Measurements from ENCODE around the gene SH3PXD2A.
A peak's percentile ranks its signal among the peaks of the same experiment; 100 is the strongest.
"Not testable (repeated sequence)": the region's sequence is repeated elsewhere in the genome, so short reads cannot be mapped to it uniquely, and the experiment has no call there.

SH3PXD2A gene

DNA sequence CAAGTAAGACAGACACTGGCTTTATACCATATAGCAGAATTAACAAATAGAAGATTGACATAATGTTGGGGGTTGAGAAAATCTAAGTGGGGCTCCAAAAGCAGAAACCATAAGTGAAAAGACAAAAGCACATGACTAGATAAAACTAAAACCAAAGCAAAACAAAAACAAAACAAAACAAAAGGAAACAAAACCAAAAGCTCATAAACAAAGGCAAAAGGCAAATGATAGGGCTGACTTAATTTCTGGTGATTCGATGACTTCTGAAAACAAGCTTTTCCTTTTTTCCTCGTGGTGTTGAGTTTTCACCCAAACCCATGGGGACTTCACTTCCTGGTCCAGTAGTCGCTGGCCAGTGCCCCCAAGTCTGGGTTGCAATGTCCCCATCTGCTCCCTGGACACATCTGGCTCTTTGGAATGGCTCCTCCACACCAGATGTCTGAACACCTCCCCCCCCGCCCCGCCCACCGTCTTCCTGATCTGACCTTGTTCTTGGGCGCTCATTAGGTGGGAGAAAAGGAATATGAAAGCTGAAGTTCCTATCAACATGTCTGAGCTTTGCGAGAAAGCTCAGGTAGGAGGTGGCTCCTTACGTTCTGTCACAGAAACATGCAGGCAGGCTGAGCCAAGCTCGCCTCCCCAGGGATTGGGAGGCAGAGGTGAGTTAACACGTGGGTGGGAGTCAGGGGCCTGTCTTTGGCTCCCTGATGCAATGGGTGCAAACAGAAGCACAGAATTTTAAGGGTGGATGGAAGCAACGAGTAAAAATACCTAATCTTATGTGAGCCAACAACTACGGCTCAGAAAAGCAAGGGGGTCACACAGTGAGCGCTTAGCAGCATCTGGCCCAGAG is 240.8 kb downstream of the SH3PXD2A start:
- DNase-seq: no peak

DNA sequence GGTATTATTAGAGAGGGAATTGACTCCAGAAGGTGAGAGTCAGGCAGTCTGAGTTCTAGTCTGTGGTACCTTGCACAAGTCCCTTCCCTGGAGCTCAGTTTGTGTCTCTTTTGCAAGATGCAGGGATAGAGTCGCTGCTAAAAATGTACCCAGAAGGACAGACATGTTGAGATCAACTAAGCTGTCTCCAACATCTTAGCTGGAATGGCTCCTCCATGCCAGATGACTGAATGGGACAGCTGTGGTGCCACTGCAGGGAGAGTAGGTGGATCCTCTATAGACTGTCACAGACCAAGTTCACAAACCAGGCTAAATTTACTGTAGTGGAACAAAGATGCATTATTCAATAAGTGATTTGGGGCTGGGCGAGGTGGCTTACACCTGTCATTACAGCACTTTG is 241.8 kb downstream of the SH3PXD2A start:
- no peak for DNase-seq

DNA sequence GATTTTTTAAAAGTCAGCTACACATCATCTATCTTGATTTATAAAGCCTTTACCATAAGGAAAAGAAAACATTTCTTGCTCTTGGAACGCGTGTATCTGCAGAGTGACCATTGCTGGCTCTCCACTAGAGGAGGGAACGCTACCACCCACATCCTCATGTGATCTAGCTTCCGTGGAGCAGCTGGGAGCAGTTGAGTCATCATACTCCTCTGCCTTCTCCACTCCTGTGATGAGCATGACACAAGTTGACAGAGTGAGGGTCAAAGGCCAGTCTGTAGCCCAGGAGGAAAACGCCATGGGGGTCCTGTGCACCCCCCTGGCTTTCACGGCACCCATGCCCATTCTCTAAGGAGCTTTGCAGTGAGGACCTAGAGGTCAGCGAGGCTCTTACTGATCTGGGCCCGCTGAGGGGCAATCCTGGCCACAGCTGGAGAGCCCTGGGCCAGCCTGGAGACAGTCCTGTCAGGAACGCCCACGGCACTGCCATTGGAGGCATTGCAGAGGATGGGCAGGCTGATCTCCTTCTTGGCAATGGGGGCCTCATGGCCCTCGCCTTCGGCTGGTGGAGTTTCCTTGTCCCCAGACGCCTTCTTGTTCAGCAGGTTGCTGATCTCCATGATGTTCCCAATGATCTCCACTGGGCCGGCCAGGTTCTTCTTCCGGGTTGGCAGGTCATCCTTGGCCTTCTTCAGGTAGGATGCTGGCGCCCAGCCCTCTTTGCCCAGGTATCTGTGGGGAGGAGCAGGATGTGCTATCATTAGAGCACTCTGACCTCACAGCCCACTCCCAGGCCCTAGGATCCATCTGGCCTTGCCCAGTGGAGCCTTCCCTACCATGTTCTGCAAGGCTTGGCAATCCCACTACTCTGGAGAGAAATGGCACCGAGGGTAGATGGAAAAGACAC is 242.7 kb downstream of the SH3PXD2A start:
- DNase-seq: no peak

DNA sequence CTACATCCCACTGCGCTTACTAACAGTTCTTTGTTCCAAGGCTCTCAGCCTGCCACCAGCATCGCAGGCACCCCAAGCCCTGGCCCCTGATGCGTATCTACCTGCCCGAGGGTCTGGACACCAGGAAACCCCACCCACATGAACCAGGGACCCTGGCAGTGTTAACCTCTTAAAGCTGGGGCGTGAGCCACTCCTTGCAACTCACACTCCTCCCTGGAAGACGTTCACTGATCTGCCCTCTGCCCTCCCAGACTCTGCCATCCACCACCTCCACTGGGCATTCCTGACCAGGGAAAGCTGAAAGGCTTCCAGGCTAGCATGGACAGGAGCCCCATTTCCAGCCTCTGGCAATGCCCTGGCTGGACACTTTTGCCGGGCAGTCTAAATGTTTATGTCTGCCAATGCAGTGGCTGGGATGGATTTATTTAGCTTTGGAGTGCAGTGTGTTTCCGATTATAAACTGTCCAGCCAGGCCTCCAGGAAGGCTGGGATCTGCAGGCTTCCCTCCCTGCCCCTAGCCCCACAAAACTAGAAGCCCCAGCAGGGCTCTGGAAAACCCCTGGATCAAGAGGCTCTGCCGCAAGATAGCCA is 244.4 kb downstream of the SH3PXD2A start:
- DNase-seq: no peak

DNA sequence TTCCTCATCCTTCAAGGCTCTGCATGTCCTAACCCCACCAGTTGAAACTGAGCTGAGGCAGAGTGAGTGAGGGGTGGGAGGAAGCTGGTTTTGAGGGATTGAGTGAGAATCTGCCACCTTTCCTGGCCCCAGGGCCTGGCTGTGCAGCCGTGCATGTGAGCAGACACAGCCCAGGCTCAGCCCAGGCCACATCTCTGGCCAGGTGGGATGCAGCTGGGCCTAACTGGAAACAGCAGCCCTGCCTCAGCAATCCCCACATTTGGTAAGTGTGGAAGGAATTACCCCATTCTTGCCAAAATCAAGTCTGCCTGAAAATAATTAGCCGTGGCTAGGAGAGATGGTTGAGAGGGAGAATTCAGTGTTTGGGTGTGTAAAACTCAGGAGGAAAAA is 245.3 kb downstream of the SH3PXD2A start:
- DNase-seq: no peak

DNA sequence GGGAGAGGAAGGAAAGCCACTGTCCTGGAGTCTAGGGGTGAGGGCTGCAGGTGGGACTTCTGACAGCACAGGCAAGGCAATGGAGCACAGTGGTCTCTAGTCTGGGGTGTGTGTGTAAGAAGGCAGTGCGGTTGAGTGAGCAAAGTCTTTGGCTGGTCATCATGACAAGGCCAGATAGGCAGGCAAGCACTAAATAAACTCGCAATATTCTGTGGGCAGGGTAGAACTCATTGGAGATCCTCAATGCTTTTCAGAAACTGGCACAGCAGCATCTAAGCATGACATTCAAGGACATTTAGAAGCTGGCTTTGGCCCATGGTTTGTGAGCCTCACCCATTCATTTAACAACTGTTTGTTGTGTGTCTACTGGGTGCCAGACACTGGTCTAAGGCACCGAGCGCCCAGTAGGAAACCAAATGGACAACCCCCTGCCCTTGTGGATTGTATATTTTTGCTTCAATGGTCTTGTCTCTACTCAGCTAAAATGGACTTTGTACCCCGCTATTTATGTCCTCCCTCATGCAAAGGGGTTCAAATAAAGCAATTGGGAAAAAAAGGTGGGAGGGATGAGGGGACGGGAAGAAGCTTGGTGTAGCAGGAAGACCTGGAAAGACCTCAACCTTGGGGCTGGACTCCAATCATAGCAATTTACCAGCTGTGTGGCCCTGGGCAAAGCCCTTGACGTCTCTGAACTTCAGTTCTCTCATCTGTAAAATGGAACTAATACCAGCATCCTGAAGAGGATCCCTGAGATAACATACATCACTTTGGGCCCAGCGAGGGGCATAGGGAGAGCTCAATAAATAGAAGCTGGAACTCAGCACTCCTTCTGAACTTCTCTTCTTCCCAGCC is 245.9 kb downstream of the SH3PXD2A start:
- DNase-seq: no peak

DNA sequence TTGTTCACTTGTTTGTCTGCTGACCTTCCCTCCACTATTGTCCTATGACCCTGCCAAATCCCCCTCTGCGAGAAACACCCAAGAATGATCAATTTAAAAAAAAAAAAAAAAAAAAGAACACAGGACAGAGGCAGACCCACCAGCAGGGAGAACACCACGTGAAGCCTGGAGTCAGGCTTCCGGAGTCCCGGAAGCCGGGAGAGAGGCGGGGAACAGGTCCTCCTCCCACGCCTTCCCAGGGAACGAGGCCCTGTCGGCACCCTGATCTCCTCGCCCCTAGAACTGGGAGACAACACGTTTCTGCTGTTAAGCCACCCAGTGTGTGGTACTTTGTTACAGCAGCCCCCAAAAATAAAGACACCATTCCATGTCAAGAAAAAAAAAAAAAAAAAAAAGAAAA is 247.3 kb downstream of the SH3PXD2A start:
- not testable (repeated sequence) for DNase-seq

DNA sequence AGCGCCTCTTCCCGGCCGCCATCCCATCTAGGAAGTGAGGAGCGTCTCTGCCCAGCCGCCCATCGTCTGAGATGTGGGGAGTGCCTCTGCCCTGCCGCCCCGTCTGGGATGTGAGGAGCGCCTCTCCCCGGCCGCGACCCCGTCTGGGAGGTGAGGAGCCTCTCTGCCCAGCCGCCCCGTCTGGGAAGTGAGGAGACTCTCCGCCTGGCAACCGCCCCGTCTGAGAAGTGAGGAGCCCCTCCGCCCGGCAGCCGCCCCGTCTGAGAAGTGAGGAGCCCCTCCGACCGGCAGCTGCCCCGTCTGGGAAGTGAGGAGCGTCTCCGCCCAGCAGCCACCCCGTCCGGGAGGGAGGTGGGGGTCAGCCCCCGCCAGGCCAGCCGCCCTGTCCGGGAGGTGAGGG is 248.3 kb downstream of the SH3PXD2A start:
- not testable (repeated sequence) for DNase-seq

DNA sequence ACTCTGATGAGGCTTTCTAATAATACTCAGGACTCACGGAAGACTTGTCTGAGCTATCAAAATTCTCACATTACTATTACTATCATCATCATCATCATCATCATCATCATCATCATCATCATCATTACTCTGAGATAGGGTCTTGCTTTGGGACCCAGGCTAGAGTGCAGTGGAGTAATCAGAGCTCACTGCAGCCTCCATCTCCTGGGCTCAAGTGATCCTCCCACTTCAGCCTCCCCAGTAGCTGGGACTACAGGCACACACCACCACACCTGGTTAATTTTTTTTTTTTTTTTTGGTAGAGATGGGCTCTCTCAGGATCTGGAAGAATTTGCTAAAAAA is 249.3 kb downstream of the SH3PXD2A start:
- DNase-seq: not testable (repeated sequence)

DNA sequence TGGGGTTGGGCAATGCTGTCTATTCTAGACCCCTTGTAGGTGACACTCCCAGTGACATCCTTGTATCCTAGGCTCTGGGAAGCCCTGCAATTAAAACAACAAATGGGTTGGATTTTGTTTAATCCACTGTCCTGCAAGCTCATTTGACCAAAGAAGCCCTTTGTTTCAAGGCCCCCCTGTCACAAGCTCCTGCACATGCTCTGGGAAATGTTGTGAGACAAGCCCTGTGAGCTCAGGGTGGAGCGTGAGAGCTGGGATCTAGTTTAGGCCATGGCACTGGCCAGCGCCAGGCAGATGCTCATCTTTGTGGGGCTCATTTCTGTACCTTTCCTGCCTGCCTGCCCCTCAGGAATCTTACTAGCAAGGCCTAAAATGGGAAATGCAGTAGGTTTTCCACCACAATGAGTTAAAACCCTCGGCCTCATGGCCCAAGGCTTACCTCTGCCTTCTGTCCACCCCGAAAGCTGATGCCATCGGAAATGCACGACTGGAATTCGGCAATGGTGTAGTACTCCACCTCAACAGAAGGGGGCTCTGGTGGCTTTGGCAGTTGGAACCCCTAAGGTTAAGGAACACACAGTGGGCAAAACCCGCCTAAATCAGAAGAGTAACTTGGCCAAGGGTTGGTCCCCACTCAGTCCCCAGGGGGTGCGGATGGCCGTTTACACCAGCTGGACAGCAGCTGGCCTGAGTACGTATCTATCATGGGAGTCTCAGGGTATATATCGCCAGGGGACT is 249.8 kb downstream of the SH3PXD2A start:
- DNase-seq: peak in 1 of 2 experiments; percentile 44

DNA sequence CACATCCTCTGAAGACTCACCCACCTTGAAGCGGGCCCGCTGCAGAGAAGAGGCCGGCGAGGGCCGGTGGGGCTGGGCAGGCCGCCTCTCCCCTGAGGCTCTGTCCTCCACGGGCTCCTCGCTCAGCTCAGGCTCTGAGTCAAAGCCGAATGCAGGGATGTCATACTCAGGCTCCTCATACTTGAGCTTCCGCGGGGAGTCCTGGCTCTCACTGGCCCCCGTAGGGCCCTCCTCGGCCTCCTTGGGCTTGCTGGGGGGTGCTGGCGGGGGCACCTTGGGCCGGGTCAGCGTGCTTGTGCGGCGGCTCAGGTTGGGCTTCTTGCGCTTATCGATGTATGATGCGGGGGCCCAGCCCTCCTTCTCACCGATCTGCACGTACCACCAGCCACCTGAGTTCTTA is 252.0 kb downstream of the SH3PXD2A start:
- DNase-seq: no peak

DNA sequence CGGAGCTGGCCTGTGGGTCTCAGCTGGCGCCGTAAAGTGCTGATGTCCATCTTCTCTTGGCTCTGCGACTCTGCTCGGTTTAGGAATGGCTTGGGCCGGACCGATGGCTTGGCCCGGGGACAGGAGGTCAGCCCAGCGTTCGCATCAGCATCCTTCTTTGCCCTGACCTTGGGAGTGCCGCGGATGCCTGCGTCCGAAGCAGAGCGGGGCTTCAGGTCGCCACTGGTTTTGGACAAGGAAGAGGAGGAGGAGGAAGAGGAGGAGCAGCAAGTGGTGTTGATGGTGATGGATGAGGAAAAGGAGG is 252.6 kb downstream of the SH3PXD2A start:
- no peak for DNase-seq

DNA sequence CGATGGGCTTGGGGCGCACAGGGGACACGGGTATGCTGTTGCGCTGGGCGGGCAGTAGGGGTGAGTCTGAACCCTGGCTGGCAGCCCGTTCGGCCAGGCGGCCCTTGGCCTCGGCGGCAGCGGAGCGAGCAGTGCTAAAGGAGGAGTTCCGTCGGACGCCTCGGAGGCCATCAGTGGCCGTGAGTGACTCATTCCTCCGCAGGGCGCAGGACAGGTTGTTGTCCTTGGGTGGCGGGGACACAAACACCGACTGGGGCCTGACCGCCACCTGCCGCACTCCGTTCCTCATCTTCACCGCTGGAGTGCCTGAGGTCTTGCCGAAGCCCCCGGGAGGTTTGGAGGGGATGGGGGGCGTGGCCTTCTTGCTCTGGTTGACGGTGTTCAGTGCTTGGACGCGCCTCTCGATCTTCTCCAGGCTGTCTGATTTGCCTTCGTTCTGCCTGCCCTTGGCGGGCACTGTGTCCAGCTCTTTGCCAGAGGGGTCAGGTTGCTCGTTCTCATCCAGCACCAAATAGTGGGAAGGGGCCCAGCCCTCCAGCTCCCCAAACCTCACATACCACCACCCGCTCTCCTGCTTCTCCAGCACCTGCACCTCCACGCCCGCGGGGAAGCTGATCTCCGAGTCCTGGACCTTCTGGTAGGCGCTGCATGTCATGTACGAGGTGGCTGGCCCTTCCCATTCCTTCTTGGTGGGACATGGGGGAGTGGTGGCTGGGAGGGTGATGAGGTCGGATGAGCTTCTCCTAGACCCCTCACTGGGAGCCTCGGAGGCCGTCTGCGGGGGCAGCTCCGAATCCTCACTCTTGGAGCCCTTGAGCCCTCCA is 253.1 kb downstream of the SH3PXD2A start:
- DNase-seq: no peak

DNA sequence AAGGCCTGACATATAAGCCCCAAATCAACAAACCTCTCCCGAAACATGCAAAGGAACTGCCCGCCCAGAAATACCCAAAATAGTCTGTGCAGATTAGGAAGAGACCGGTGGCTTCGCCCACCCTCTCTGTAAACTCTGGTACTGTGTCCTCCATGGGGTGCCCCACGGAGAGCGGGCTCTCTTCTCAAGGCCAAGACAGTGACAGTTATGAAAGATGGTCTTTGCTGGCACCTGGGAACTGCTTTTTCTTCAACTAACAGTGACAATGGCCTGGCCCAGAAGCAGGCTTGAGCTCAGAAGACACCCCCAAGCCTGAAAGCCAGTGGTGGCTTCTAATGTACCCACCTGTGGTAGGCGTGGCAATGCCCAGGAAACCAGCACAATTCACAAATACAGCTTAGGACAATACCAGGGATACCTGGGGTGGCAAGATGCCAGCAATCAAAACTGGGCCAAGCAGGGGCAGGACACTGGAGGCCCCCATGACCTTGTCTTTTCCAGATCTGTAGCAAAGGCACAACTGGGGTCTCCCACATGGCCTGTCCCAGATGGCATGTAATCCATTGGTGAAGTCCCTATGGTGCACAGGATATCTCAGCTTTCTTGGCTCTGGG is 254.3 kb downstream of the SH3PXD2A start:
- no peak for DNase-seq

DNA sequence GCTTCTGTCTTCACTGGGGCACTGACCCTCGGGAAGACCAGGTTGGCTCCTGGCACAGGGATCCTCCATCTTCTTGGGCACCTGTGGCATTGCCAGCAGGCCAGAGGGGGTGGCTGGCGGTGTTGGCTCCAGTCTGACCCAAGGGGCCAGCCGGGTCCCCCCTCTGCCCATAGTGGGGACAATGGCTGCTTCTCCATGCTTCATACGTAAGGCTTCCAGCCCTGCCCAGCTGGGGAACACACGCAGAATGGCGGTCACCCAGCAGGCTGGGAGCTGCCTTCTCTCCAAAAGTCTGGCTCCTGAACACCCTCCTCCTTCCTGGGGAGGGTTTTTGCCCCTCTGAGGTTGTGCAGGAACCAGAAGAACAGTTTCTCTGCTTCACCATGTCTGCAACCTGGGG is 255.1 kb downstream of the SH3PXD2A start:
- no peak for DNase-seq

DNA sequence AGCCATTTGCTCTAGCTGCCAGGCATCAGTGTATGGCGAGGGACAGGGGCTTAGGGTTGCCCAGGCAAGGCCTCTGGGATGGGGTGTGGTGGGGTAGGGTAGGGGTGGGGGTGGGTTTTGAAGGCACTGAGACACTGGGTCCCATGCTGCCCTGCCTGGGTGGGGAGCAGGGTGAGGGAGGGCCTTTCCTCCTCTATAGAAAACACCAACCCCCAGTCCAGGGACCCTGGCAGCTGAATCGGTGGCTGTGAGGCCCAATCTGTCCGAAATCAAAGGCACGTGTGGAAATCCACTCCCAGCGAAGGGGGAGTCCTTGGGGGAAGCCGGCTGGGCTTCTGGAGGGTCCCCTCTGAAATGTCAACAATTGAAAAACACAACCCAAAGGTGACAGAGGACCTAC is 255.5 kb downstream of the SH3PXD2A start:
- DNase-seq: no peak

DNA sequence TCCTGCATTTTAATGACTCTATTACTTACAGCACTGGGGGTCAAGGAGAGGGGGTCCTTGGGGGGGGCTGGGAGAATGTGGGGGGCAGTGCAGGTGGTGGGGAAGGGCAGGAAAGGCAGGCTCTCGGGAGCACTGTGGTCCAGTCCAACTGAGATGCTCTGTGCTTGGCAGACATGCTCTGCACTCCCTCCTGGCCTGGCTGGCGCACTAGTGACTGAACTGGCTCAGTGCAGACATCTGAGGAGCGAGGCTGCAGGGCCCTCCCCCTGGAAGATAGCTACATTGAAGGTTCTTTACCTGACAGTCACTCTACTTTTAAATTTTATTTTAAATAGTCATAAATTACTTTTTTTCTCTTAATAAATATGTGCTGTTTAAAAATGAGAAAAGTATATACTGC is 256.2 kb downstream of the SH3PXD2A start:
- no peak for DNase-seq

DNA sequence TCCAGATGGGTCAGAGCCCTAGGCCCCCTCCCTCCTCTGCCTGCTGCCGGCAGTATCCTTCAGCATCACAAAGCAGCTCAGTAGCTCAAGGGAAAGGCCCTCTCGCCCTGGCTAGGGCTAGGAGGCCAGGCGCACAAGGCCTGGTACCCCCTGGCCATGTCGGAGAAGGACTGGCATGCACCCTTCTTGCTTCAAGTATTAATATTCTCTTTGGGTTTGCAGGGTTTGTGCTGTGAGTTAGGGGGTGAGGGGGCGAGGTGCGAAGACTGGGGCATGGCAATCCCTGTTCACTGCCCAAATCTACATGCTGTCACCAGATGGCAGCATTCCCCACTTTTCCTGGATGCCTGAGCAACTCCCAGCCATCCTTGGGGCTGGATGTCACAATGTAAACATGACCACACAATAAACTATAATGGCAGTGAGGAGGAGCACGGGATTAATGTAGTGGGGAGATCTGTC is 256.7 kb downstream of the SH3PXD2A start:
- peak in 1 of 2 experiments; percentile 40 for DNase-seq

DNA sequence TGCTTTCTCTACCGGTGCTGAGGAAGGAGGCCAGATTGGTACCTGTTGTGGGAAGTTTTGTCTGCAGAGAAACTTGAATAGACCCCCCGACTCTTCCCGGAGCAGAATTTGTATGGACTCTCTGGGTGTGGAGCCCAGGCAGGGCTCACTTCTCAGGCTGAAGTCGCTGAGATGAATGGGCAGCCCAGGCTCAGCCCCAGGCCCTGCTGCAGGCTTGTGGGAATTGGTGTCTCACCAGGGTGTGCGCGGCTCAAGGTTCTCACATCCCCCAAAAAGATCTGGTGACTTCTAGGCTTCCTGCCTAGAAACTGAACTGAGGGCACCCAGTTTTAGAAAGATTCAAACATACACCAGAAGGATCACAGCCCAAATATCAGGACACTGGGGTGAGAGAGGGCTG is 258.4 kb downstream of the SH3PXD2A start:
- DNase-seq: no peak

DNA sequence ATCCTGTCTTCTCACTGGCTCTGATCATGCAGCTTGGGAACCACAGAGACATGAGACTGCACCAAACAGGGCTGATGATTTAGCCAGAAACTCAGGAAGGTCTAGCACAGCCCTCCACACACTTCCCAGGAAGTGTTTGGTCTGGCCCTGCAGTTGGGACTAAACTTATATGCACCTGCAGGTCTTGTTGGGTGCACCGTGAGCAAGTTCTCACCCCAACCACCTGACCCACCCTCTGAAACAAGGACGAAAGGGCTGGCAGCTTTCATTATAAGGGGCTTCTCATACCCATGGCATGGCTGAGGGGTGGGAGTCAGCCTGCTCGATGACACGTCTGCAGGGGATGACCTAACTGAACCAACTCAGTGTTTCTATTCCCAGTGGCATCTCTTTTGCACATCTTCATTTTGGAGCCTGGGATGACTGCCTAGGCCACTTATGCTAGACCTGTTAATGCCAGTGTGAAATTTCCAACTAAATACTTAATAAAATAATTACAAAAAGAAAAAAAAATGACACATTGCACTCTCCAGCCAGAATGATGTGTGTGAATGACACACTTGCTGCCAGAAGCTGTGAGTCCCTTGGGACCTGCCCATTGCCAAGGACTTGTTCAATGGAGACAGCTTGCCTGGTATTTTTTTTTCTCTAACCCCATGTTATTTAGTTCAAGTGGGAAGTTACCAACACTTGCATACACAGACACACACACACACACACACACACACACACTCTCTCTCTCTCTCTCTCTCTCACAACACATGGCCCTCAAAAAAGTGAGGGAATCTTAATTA is 259.2 kb downstream of the SH3PXD2A start:
- DNase-seq: peak in 1 of 2 experiments; percentile 30
